Stomach smooth muscle (tissue), 2 donors: ENCODE data around the gene TCEA2.
A peak's percentile ranks its signal among the peaks of the same experiment; 100 is the strongest.

ENCODE experiments used
- H3K27ac ChIP-seq: one replicate; pipeline ENCODE4 v1.7.0; 2013; ENCODE audit warnings: mild to moderate bottlenecking, low read length, inconsistent platforms
- H3K27me3 ChIP-seq, 2 donors: one replicate each; pipeline ENCODE4 v1.7.0; 2013; ENCODE audit warnings: low read length in 2 of 2; ENCODE audit not compliant: insufficient read depth in 2 of 2, control insufficient read depth in 1 of 2
- H3K36me3 ChIP-seq, 2 donors: one replicate each; pipeline ENCODE4 v1.7.0; 2013; ENCODE audit warnings: low read length in 2 of 2; ENCODE audit not compliant: control insufficient read depth in 2 of 2, insufficient read depth in 2 of 2
- H3K4me1 ChIP-seq: one replicate; pipeline ENCODE4 v1.7.0; 2013; ENCODE audit warnings: low read length; ENCODE audit not compliant: control insufficient read depth, insufficient read depth
- H3K4me3 ChIP-seq, 2 donors: one replicate each; pipeline ENCODE4 v1.7.0; 2013; ENCODE audit warnings: low read length in 2 of 2
- H3K9ac ChIP-seq, 2 donors: one replicate each; pipeline ENCODE4 v1.7.0; 2013; ENCODE audit warnings: low read length in 2 of 2, mild to moderate bottlenecking in 1 of 2
- H3K9me3 ChIP-seq, 2 donors: one replicate each; pipeline ENCODE4 v1.7.0; 2013; ENCODE audit warnings: low read length in 2 of 2; ENCODE audit not compliant: control insufficient read depth in 2 of 2
- donor health status: healthy.
- donor health status: Pancreatic carcinoma.

Gene TCEA2

DNA sequence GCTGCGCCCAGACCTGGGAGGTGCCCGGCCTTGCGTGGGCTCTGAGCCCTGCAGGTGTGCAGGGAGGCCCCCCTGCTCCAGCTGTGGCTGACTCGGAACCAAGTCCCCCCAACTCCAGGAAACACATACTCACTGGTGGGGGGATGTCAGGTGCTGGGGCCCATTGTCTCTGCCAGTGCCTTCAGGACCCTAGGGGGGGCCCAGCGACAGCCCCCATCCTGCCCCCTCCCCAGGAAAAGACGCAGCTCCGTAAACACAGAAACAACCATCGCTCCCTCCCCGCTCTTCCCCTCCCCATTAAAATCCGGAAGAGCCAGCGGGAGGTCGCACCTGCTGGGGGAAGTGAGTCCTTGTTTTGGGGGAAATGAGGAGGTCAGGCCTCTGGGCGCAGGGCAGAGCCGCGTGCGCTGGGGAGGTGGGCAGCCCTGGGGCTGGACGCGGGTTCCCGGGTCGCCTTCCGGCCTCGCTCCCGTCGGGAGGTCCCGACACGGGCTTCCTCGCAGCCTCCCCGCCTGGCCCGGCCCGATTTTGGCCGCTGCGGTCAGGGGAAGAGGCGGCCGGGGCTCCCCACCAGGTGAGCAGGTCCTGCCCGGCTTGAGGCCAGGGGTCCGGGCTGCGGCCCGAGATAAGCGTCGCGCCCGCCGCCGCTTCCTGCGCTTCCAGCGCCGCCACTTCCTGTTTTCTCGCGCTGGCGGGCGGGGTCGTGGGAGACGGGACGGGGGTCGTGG, 20.8 kb upstream of the TCEA2 start:
- peak overlapping the region in 1 of 2 donors; percentile 55 for H3K4me3 ChIP-seq
- H3K4me1 ChIP-seq, result peaks cover 30% of the 10 kb centered on the region
- H3K36me3 ChIP-seq, result no peaks in the 10 kb centered on the region
- no peak overlapping the region for H3K27ac ChIP-seq
- no peaks in the 10 kb centered on the region for H3K9me3 ChIP-seq
- H3K27me3 ChIP-seq, result peaks cover 51 to 78% of the 10 kb centered on the region in 2 donors
- H3K9ac ChIP-seq, result no peak overlapping the region

DNA sequence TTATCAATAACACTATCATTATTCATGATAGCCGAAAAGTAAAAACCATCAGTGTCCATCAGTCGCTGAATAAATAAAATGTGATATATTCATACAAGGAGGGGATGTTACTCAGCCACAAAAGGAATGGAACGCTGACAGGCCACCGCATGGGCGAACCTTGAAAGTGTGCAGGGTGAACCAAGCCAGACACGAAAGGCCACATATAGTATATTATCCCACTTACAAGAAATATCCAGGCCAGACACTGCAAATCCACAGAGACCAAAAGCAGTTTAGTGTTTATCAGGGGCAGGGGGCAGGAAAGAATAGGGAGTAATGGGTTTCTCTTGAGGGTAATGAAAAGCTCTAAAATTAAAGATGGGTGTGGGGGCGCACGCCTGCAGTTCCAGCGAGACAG, 19.2 kb upstream of the TCEA2 start:
- H3K36me3 ChIP-seq, result no peaks in the 10 kb centered on the region
- no peak overlapping the region for H3K9ac ChIP-seq
- H3K4me1 ChIP-seq, result peaks cover 24% of the 10 kb centered on the region
- peaks cover 50 to 77% of the 10 kb centered on the region in 2 donors for H3K27me3 ChIP-seq
- H3K4me3 ChIP-seq, result no peak overlapping the region
- H3K9me3 ChIP-seq, result no peaks in the 10 kb centered on the region
- no peak overlapping the region for H3K27ac ChIP-seq

- Histone ChIP-seq H3K27me3 (peaks cover 44 to 69% of the 10 kb centered on the region in 2 donors), H3K9me3 (no peaks in the 10 kb centered on the region), H3K27ac (no peak overlapping the region), H3K4me1 (peaks cover 17% of the 10 kb centered on the region), H3K9ac (no peak overlapping the region), H3K4me3 (peak overlapping the region in 1 of 2 donors; percentile 8), H3K36me3 (no peaks in the 10 kb centered on the region)
Measured at GRCh38 chr20:64044484-64045247, 18.3 kb upstream of the TCEA2 start.

DNA sequence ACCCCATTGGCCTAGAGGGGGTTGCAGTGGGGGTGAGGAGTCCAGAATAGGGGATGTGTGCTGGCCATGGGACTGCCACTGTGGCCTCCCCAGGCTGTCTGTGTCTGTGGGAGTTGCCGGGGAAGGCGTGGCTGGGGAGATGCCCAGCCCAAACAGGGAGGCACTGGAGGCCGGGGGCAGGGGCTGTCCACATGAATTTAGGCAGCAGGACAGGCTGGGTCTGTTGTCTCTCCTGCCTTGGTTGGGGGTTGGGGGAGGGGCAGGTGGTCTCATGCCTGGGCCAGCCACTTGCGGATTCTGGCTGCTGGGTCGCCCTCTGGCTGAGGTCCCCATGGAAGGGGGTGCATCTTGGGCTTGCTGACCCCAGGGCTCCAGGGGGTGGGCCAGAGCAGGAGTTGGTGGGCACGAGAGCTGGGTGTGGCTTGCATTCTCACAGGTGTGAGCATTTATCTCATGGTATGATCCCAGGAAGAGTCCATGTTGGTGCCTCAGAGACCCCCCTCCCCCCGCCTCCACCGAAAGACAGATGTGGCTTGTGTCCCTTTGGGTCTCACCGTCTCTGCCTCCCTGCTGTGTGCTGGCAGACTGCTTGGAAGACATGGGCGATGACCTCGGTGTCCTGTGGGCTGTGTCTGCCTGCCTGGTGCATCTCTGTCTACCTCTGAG, 17.5 kb upstream of the TCEA2 start:
- Histone ChIP-seq H3K36me3 (no peaks in the 10 kb centered on the region), H3K4me3 (no peak overlapping the region), H3K27me3 (peaks cover 45 to 69% of the 10 kb centered on the region in 2 donors), H3K9ac (no peak overlapping the region), H3K4me1 (peaks cover 16% of the 10 kb centered on the region), H3K27ac (no peak overlapping the region), H3K9me3 (no peaks in the 10 kb centered on the region)

- no peaks in the 10 kb centered on the region for H3K9me3 ChIP-seq
- H3K36me3 ChIP-seq, result no peaks in the 10 kb centered on the region
- peak overlapping the region in 1 of 2 donors; percentile 40 for H3K4me3 ChIP-seq
- peaks cover 44 to 69% of the 10 kb centered on the region in 2 donors for H3K27me3 ChIP-seq
- no peak overlapping the region for H3K9ac ChIP-seq
- peaks cover 9% of the 10 kb centered on the region for H3K4me1 ChIP-seq
- no peak overlapping the region for H3K27ac ChIP-seq
Measured at GRCh38 chr20:64047046-64047389, 16.0 kb upstream of the TCEA2 start.

DNA sequence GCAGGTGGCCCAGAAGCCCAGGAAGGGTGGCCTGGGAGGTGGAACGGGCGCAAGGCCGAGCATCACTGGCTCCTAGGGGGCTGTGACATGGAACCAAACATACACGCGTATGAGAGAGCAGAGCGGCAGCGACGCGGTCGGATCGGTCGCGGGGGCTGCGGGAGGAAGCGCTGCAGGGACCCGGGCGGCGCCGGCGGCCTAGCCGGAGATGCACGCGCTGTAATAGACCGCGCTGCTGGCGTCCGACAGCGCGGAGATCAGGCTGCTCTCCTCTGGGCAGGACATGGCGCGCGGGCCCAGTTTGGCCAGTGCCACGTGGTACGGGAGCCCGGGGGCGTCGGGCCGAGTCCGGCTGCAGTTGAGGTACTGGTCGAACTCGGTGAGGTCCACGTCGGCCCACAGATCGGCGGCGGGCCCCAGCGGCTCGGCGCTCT, 15.0 kb upstream of the TCEA2 start:
- Histone ChIP-seq H3K4me3 (no peak overlapping the region), H3K9me3 (no peaks in the 10 kb centered on the region), H3K4me1 (peaks cover 5% of the 10 kb centered on the region), H3K27me3 (peaks cover 44 to 68% of the 10 kb centered on the region in 2 donors), H3K27ac (no peak overlapping the region), H3K36me3 (no peaks in the 10 kb centered on the region), H3K9ac (no peak overlapping the region)

DNA sequence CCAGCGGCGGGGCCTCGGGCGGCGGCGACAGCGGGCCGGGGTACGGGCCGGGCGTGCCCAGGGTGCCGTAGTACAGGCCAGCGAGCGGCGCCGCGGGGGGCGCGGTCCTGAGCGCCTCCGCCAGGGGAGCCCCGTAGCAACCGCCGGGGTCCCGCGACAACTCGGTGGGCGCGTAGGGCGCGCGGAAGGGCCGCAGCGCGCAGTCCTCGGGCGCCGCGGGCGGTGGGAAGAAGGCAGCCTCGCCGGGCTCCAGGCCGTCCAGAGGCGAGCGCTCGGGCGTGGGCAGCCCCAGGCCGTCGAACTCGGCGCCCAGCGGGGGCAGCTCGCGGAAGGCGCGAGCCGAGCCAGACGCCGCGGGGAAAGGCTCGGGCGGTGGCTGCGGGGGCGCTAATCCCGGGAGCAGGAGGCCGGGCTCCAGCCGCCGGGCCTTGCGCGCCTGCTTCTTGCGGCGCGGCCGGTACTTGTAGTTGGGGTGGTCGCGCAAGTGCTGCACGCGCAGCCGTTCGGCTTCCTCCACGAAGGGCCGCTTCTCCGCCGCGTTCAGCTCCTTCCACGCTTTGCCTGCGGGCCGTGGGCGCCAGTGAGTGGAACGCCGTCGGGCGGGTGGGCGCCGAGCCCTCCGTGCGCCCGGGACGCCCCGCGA, 14.5 kb upstream of the TCEA2 start:
- Histone ChIP-seq H3K4me1 (peaks cover 7% of the 10 kb centered on the region), H3K27me3 (peaks cover 47 to 68% of the 10 kb centered on the region in 2 donors), H3K36me3 (no peaks in the 10 kb centered on the region), H3K4me3 (peak overlapping the region in 1 of 2 donors; percentile 40), H3K9ac (no peak overlapping the region), H3K9me3 (no peaks in the 10 kb centered on the region), H3K27ac (no peak overlapping the region)

- H3K9me3 ChIP-seq, result no peaks in the 10 kb centered on the region
- H3K27me3 ChIP-seq, result peaks cover 51 to 72% of the 10 kb centered on the region in 2 donors
- no peak within 1 kb of the TSS for H3K9ac ChIP-seq
- peak within 1 kb of the TSS; percentile 41 for H3K27ac ChIP-seq
- no peaks in the 10 kb centered on the region for H3K36me3 ChIP-seq
- peaks cover 7% of the 10 kb centered on the region for H3K4me1 ChIP-seq
- peak within 1 kb of the TSS in 1 of 2 donors; percentile 40 for H3K4me3 ChIP-seq
Measured at GRCh38 chr20:64049060-64049877, 13.7 kb upstream of the TCEA2 start, which contains the start of gene SOX18. Gene SOX18 (minus strand): TSS chr20:64049639. CDS start chr20:64049516, 123 bp downstream.

DNA sequence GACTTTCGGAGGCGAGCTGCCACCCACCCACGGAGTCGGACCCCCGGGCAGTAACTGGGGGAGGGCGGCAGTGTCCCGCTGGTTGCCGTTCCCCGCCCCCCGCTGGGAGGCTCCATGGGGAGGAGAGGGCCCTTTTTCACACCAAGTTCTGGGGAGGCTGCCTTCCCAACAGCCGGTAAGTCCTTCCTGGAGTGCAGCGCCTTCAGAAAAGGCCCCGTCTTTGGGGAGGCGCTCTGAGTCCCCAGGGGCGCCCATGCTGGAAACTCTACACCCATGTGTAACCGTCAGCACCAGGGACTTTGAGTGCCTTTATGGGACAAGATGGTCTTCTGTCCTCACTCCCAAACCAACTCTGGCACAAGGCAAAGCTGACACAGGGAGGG, 13.1 kb upstream of the TCEA2 start:
- H3K9ac ChIP-seq, result no peak overlapping the region
- H3K4me3 ChIP-seq, result peak overlapping the region in 1 of 2 donors; percentile 29
- peaks cover 7% of the 10 kb centered on the region for H3K4me1 ChIP-seq
- H3K36me3 ChIP-seq, result no peaks in the 10 kb centered on the region
- H3K9me3 ChIP-seq, result no peaks in the 10 kb centered on the region
- peaks cover 49 to 68% of the 10 kb centered on the region in 2 donors for H3K27me3 ChIP-seq
- no peak overlapping the region for H3K27ac ChIP-seq
